AG04450 (cell line): ENCODE data around the gene FADS2. TPM values are rescaled to one million over a fixed set of nuclear protein-coding genes. Genes with fewer than 3 reads are reported as not detected.

ENCODE experiments used
- CTCF ChIA-PET: fragments of 300-600, 350-600 bp; formaldehyde crosslinking; extraction: SDS; loops from one replicate; lab custom pipeline; 2022; ENCODE audit warnings: antibody characterized with exemption, inconsistent platforms; lab: Charles Lee
- POLR2A ChIA-PET: fragments of 350-600 bp; formaldehyde crosslinking; extraction: SDS; loops from one replicate; lab custom pipeline; 2021; ENCODE audit warnings: antibody characterized with exemption, inconsistent platforms; lab: Yijun Ruan, JAX
- DNase-seq: peaks from one replicate; pipeline ENCODE4 v3.0.0-alpha.2; 2011; ENCODE audit warnings: low read depth, low spot score
- H3K27ac ChIP-seq: one replicate; pipeline ENCODE4 v1.5.1; 2012; ENCODE audit warnings: low read depth, low read length, control low read depth
- H3K27me3 ChIP-seq: one replicate; pipeline ENCODE4 v1.6.0; 2012; ENCODE audit warnings: low read length; ENCODE audit not compliant: control insufficient read depth, insufficient read depth
- H3K4me3 ChIP-seq: 2 replicates; pipeline ENCODE4 v1.5.1; 2011; ENCODE audit warnings: mild to moderate bottlenecking, low read depth, low read length, control low read depth
- H3K9me3 ChIP-seq: 2 replicates; pipeline ENCODE4 v1.5.1; 2012; ENCODE audit warnings: low read length; ENCODE audit not compliant: control insufficient read depth, insufficient read depth
- polyA plus RNA-seq: library from polyadenylated mRNA; depleted of rRNA; stranded (reverse); fragments of >200 nt; gene quantifications from 2 replicates; pipeline ENCODE4 v1.2.3, GENCODE V29; 2011
- TF ChIP-seq, protein P1 (sequence below): IDR thresholded peaks from 2 replicates; pipeline ENCODE4 v1.5.1; 2011; ENCODE audit warnings: low read depth, low read length, control low read depth, inconsistent platforms

The FADS2 gene
- polyA plus RNA-seq, 1 experiment: 183 TPM

GRCh38 chr11:61860054-61860903 lies 32.2 kb downstream of the FADS2 start:
- H3K27me3 ChIP-seq: no peaks in the 10 kb centered on the region
- no peak overlapping the region for H3K27ac ChIP-seq
- DNase-seq: no peak
- ChIA-PET CTCF (no interaction called here), POLR2A (interaction anchor here (0.6 kb wide), 1 partner anchor 32 kb away, joined by 4 read pairs; the partner anchor contains the start of gene FADS2)
- no peak overlapping the region for H3K4me3 ChIP-seq
- no peaks in the 10 kb centered on the region; the same call in 1 of the 2 replicates for H3K9me3 ChIP-seq
- TF ChIP-seq, protein P1, sequence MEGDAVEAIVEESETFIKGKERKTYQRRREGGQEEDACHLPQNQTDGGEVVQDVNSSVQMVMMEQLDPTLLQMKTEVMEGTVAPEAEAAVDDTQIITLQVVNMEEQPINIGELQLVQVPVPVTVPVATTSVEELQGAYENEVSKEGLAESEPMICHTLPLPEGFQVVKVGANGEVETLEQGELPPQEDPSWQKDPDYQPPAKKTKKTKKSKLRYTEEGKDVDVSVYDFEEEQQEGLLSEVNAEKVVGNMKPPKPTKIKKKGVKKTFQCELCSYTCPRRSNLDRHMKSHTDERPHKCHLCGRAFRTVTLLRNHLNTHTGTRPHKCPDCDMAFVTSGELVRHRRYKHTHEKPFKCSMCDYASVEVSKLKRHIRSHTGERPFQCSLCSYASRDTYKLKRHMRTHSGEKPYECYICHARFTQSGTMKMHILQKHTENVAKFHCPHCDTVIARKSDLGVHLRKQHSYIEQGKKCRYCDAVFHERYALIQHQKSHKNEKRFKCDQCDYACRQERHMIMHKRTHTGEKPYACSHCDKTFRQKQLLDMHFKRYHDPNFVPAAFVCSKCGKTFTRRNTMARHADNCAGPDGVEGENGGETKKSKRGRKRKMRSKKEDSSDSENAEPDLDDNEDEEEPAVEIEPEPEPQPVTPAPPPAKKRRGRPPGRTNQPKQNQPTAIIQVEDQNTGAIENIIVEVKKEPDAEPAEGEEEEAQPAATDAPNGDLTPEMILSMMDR: no peak

- ChIA-PET POLR2A (no interaction called here), CTCF (interaction anchor here (2.2 kb wide), 1 partner anchor 64 kb away, joined by 5 read pairs; no protein-coding TSS in a partner anchor)
- no peaks in the 10 kb centered on the region for H3K27me3 ChIP-seq
- H3K9me3 ChIP-seq: no peaks in the 10 kb centered on the region; the same call in 1 of the 2 replicates
- TF ChIP-seq, protein P1: no peak
- no peak for DNase-seq
- no peak overlapping the region for H3K27ac ChIP-seq
- no peak overlapping the region for H3K4me3 ChIP-seq
Observed at GRCh38 chr11:61861634-61862033, 33.5 kb downstream of the FADS2 start.

DNA sequence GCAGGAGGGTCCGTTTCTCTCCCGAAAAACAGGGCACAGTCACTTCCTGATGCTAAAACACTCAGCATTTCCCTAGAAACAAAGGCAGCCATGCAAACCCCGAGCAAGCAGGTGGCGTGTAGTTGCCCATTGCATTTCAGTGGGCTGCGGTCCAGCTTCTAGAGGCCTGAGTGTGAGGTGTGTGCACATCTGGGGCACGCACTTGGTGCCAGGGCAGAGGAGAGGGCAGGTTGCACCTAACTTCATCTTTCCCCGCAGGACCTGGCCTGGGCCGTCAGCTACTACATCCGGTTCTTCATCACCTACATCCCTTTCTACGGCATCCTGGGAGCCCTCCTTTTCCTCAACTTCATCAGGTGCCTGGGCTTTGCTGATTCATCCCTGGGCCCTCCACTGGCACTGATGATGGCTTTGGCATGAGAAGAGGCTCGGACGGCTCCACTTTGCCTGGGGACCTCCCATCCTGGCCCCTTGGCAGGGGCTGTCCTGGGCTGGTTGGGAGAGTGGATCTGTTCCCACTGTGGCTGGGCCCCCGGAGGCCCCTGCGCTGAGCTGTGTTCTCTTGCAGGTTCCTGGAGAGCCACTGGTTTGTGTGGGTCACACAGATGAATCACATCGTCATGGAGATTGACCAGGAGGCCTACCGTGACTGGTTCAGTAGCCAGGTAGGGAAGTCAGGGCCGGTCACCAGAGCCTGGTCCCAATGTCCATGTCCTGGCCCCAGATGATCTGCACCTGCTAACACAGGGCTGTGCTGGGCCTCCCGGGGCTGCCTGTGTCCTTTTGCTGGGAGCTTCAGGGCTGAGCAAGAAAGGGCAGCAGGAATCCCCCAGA lies 34.8 kb downstream of the FADS2 start:
- H3K9me3 ChIP-seq: no peaks in the 10 kb centered on the region
- H3K27ac ChIP-seq: no peak overlapping the region
- H3K27me3 ChIP-seq: no peaks in the 10 kb centered on the region
- DNase-seq: no peak
- ChIA-PET CTCF (interaction anchor here (0.8 to 2.2 kb wide), 2 partner anchors 66 to 219 kb away, joined by 3 to 5 read pairs; no protein-coding TSS in a partner anchor), POLR2A (no interaction called here)
- no peak overlapping the region for H3K4me3 ChIP-seq
- TF ChIP-seq, protein P1: no peak

- TF ChIP-seq, protein P1: no peak
- H3K27ac ChIP-seq: no peak overlapping the region
- no peaks in the 10 kb centered on the region for H3K9me3 ChIP-seq
- ChIA-PET POLR2A (interaction anchor here (0.7 kb wide), 2 partner anchors 21 to 208 kb away, joined by 3 read pairs; no protein-coding TSS in a partner anchor), CTCF (interaction anchor here (0.5 to 0.8 kb wide), 2 partner anchors 18 to 219 kb away, joined by 3 read pairs; no protein-coding TSS in a partner anchor)
- H3K27me3 ChIP-seq: no peaks in the 10 kb centered on the region
- no peak for DNase-seq
- H3K4me3 ChIP-seq: no peak overlapping the region
Observed at GRCh38 chr11:61863548-61864081, 35.5 kb downstream of the FADS2 start.
